ENCODE data around the gene RAB7A. TPM values are rescaled to one million over a fixed set of nuclear protein-coding genes. Genes with fewer than 3 reads are reported as not detected.
"Not testable (repeated sequence)": the region's sequence is repeated elsewhere in the genome, so short reads cannot be mapped to it uniquely, and the experiment has no call there.

RAB7A gene
- total RNA-seq, 2 donors from 2014 or later: 204 to 255 TPM

GRCh38 chr3:128804017-128804810 lies 78.2 kb downstream of the RAB7A start:
- peak; percentile 45 to 50 for ATAC-seq
- intact Hi-C loops (cut with DNase I): no loop called here
- no peak for DNase-seq

GRCh38 chr3:128804811-128805155 lies 78.8 kb downstream of the RAB7A start:
- peak in 1 of 2 donors; percentile 14 for ATAC-seq
- no peak for DNase-seq
- intact Hi-C loops (cut with DNase I): no loop called here

GRCh38 chr3:128805772-128806171 lies 79.8 kb downstream of the RAB7A start:
- DNase-seq: no peak
- intact Hi-C loops (cut with DNase I): no loop called here
- no peak for ATAC-seq

- intact Hi-C loops (cut with DNase I): no loop called here
- no peak for ATAC-seq
Measured at GRCh38 chr3:128806588-128806987, 80.6 kb downstream of the RAB7A start.

GRCh38 chr3:128807186-128807830 lies 81.3 kb downstream of the RAB7A start:
- DNase-seq (no peak), ATAC-seq (no peak)
- intact Hi-C loops (cut with DNase I): no loop called here

More at GRCh38 chr3:128806588-128806987, 80.6 kb downstream of the RAB7A start:
- no peak for DNase-seq

- DNase-seq (peak; percentile 41), ATAC-seq (no peak)
- intact Hi-C loops (cut with DNase I): no loop called here
Measured at GRCh38 chr3:128808672-128809071, 82.7 kb downstream of the RAB7A start.

GRCh38 chr3:128813097-128813496 lies 87.1 kb downstream of the RAB7A start:
- ATAC-seq (peak; percentile 16 to 28), DNase-seq (peak; percentile 33)
- intact Hi-C loops (cut with DNase I): no loop called here

- intact Hi-C loops (cut with DNase I): no loop called here
- ATAC-seq (no peak), DNase-seq (no peak)
Measured at GRCh38 chr3:128814060-128814459, 88.1 kb downstream of the RAB7A start.

GRCh38 chr3:128814519-128815317 lies 88.7 kb downstream of the RAB7A start:
- DNase-seq (peak; percentile 28), ATAC-seq (peak; percentile 73 to 75)
- intact Hi-C loops (cut with DNase I): no loop called here

GRCh38 chr3:128815318-128816064 lies 89.5 kb downstream of the RAB7A start:
- ATAC-seq (peak in 1 of 2 donors; percentile 31), DNase-seq (no peak)
- intact Hi-C loops (cut with DNase I): no loop called here

GRCh38 chr3:128818186-128818787 lies 92.3 kb downstream of the RAB7A start:
- no peak for DNase-seq
- intact Hi-C loops (cut with DNase I): no loop called here
- ATAC-seq: no peak

GRCh38 chr3:128820252-128820839 lies 94.4 kb downstream of the RAB7A start:
- intact Hi-C loops (cut with DNase I): no loop called here
- DNase-seq (peak; percentile 36), ATAC-seq (peak in 1 of 2 donors; percentile 30)

- intact Hi-C loops (cut with DNase I): no loop called here
- DNase-seq (no peak), ATAC-seq (no peak)
Measured at GRCh38 chr3:128823008-128823407, 97.0 kb downstream of the RAB7A start.

- DNase-seq (no peak), ATAC-seq (peak; percentile 12 to 65)
- intact Hi-C loops (cut with DNase I): no loop called here
Measured at GRCh38 chr3:128823631-128824030, 97.6 kb downstream of the RAB7A start.

- DNase-seq: no peak
- ATAC-seq: peak; percentile 33 to 48
- intact Hi-C loops (cut with DNase I): no loop called here
Measured at GRCh38 chr3:128824132-128824850, 98.3 kb downstream of the RAB7A start.

- ATAC-seq (no peak), DNase-seq (no peak)
- intact Hi-C loops (cut with DNase I): no loop called here
Measured at GRCh38 chr3:128825117-128825725, 99.2 kb downstream of the RAB7A start.

- ATAC-seq; intact Hi-C loops (cut with DNase I); DNase-seq: not testable (repeated sequence)
Measured at GRCh38 chr3:128829087-128829486, 103.1 kb downstream of the RAB7A start.
